Sigmoid colon (tissue), 4 donors: ENCODE measurements around the gene SREBF2.

Source experiments
- POLR2A ChIP-seq, 2 donors: fragments of 450-650 bp; IDR thresholded peaks; one replicate each; pipeline ENCODE4 v1.6.1; 2016; ENCODE audit warnings: antibody characterized with exemption in 2 of 2, mild to moderate bottlenecking in 2 of 2, moderate library complexity in 2 of 2
- POLR2AphosphoS5 ChIP-seq, 4 donors: sonication (generic); formaldehyde crosslinking; IDR thresholded peaks; one replicate each; pipeline ENCODE4 v1.6.1; 2017; ENCODE audit warnings: antibody characterized with exemption in 4 of 4
- TF ChIP-seq, protein P1 (sequence below), 4 experiments: fragments of 450-650 bp in 3 of 4; fragments of 200-600 bp in 1 of 4; IDR thresholded peaks; one replicate each; pipeline ENCODE4 v1.5.1; 2016 to 2019; ENCODE audit warnings: antibody characterized with exemption in 4 of 4, mild to moderate bottlenecking in 3 of 4, moderate library complexity in 2 of 4

DNA sequence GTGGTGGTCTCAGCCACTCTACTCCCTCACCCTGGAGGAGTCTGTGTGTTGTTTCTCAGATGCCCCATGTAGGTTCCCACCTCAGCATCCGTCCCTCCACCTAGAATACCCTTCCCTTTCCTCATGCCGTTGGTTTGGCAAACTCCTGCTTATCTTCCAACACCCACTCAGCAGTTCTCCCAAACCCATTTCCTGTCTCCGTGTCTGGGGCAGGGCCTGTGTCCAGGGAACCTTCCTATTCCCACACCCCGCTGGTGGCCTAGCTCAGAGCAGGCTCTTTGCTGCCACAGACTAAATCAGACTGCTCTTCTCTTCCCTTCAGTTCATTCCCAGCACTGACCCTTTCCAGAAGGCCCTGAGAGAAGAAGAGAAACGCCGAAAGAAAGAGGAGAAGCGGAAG, 7.5 kb upstream of the SREBF2 start:
- TF ChIP-seq POLR2AphosphoS5 (IDR thresholded peaks at IDR 0.05) (no peak), POLR2A (IDR thresholded peaks at IDR 0.05) (no peak)
- TF ChIP-seq, protein P1, sequence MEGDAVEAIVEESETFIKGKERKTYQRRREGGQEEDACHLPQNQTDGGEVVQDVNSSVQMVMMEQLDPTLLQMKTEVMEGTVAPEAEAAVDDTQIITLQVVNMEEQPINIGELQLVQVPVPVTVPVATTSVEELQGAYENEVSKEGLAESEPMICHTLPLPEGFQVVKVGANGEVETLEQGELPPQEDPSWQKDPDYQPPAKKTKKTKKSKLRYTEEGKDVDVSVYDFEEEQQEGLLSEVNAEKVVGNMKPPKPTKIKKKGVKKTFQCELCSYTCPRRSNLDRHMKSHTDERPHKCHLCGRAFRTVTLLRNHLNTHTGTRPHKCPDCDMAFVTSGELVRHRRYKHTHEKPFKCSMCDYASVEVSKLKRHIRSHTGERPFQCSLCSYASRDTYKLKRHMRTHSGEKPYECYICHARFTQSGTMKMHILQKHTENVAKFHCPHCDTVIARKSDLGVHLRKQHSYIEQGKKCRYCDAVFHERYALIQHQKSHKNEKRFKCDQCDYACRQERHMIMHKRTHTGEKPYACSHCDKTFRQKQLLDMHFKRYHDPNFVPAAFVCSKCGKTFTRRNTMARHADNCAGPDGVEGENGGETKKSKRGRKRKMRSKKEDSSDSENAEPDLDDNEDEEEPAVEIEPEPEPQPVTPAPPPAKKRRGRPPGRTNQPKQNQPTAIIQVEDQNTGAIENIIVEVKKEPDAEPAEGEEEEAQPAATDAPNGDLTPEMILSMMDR (IDR thresholded peaks at IDR 0.05) = no peak
